Ramos (cell line): Measurements from ENCODE around the gene INS.

ENCODE experiments used
- in situ Hi-C: fragments of 300-500 bp; cut with MboI; formaldehyde crosslinking; loops from one replicate; pipeline ENCODE4 v1.14.3; 2022; ENCODE audit warnings: low sequenced_read_pairs; ENCODE audit not compliant: unreplicated experiment

The INS gene

GRCh38 chr11:2168286-2169004 is 7.4 kb upstream of the INS start:
- in situ Hi-C loops = no loop called here

- in situ Hi-C loops = no loop called here
Measured at GRCh38 chr11:2167141-2168045, 6.4 kb upstream of the INS start.

GRCh38 chr11:2166091-2166851 is 5.3 kb upstream of the INS start:
- in situ Hi-C loops = no loop called here

- in situ Hi-C loops = no loop called here
Measured at GRCh38 chr11:2165571-2165970, 4.6 kb upstream of the INS start.

- in situ Hi-C loops = no loop called here
Measured at GRCh38 chr11:2164861-2165555, 4.0 kb upstream of the INS start.

- in situ Hi-C loops = no loop called here
Measured at GRCh38 chr11:2164081-2164480, 3.1 kb upstream of the INS start.

GRCh38 chr11:2163428-2163978 is 2.5 kb upstream of the INS start:
- in situ Hi-C loops = no loop called here

- in situ Hi-C loops = loop anchor here (10.0 kb wide), 2 partner anchors 325 to 465 kb away; partner anchors contain the start of genes KRTAP5-6, SYT8 and TNNI2
Measured at GRCh38 chr11:2159536-2160413, 1.2 kb downstream of the INS start.

- in situ Hi-C loops = loop anchor here (10.0 kb wide), 2 partner anchors 324 to 464 kb away; partner anchors contain the start of genes KRTAP5-6, SYT8 and TNNI2
Measured at GRCh38 chr11:2158966-2159365, 2.0 kb downstream of the INS start.

- in situ Hi-C loops = loop anchor here (10.0 kb wide), 2 partner anchors 324 to 464 kb away; partner anchors contain the start of genes KRTAP5-6, SYT8 and TNNI2
Measured at GRCh38 chr11:2158296-2158737, 2.7 kb downstream of the INS start.

GRCh38 chr11:2157294-2158040 is 3.5 kb downstream of the INS start:
- in situ Hi-C loops = loop anchor here (10.0 kb wide), 2 partner anchors 323 to 463 kb away; partner anchors contain the start of genes KRTAP5-6, SYT8 and TNNI2

- in situ Hi-C loops = loop anchor here (10.0 kb wide), 2 partner anchors 322 to 462 kb away; partner anchors contain the start of genes KRTAP5-6, SYT8 and TNNI2
Measured at GRCh38 chr11:2156416-2157182, 4.4 kb downstream of the INS start.

- in situ Hi-C loops = loop anchor here (10.0 kb wide), 2 partner anchors 321 to 461 kb away; partner anchors contain the start of genes KRTAP5-6, SYT8 and TNNI2
Measured at GRCh38 chr11:2155511-2155910, 5.5 kb downstream of the INS start.

GRCh38 chr11:2154889-2155288 is 6.1 kb downstream of the INS start:
- in situ Hi-C loops = loop anchor here (10.0 kb wide), 2 partner anchors 320 to 460 kb away; partner anchors contain the start of genes KRTAP5-6, SYT8 and TNNI2

GRCh38 chr11:2154195-2154585 is 6.8 kb downstream of the INS start:
- in situ Hi-C loops = loop anchor here (10.0 kb wide), 2 partner anchors 319 to 459 kb away; partner anchors contain the start of genes KRTAP5-6, SYT8 and TNNI2

GRCh38 chr11:2153581-2154194 is 7.3 kb downstream of the INS start:
- in situ Hi-C loops = loop anchor here (10.0 kb wide), 2 partner anchors 319 to 459 kb away; partner anchors contain the start of genes KRTAP5-6, SYT8 and TNNI2
